Right lobe of liver (tissue), 4 donors: Measurements from ENCODE around the gene VSTM4.

Experiments
- POLR2A ChIP-seq: fragments of 450-650 bp; IDR thresholded peaks from one replicate; pipeline ENCODE4 v1.6.1; 2017; ENCODE audit warnings: antibody characterized with exemption, mild to moderate bottlenecking
- TF ChIP-seq, protein P1 (sequence below), 4 donors: fragments of 200-600 bp in 3 of 4; fragments of 450-650 bp in 1 of 4; IDR thresholded peaks; one replicate each; pipeline versions ENCODE4 v1.5.1 to v1.8.0; 2016 to 2022; ENCODE audit warnings: antibody characterized with exemption in 4 of 4, mild to moderate bottlenecking in 2 of 4
- donor health status: DM: no; HTN: no; CAD: no.
- donor health status: DM: no; HTN: no; CAD: no.
- donor health status: DM: no; HTN: yes; CAD: no.

DNA sequence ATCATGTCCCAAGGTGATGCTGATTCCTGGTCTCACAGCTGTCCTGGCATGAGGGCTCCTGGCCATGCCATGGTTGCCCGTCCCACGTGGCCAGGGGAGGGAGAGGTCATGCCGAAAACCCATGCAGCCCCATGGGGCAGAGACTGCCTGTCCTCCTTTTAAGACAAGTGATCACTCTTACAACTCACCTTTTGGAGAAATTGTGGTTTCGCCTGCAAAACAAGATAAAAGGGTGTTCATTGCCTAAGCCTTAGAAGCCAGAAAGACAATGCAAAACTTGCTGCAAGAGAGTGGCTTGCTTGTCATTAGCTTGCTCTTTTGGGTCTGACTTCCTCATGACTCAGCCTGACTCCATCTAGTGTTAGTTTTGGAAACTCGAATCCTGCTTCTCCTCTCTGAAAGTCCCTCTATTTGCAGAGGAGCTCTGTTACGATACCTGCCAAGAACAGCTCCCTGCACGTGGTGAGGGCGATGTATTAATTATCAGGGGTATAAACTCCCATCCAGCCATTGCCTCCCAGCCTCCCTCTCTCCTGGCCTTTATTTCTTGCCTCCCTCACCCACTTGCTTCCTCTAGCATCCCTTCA lies 46.2 kb upstream of the VSTM4 start:
- TF ChIP-seq, protein P1, sequence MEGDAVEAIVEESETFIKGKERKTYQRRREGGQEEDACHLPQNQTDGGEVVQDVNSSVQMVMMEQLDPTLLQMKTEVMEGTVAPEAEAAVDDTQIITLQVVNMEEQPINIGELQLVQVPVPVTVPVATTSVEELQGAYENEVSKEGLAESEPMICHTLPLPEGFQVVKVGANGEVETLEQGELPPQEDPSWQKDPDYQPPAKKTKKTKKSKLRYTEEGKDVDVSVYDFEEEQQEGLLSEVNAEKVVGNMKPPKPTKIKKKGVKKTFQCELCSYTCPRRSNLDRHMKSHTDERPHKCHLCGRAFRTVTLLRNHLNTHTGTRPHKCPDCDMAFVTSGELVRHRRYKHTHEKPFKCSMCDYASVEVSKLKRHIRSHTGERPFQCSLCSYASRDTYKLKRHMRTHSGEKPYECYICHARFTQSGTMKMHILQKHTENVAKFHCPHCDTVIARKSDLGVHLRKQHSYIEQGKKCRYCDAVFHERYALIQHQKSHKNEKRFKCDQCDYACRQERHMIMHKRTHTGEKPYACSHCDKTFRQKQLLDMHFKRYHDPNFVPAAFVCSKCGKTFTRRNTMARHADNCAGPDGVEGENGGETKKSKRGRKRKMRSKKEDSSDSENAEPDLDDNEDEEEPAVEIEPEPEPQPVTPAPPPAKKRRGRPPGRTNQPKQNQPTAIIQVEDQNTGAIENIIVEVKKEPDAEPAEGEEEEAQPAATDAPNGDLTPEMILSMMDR (IDR thresholded peaks at IDR 0.05), result peak; percentile 42 to 53 (median 46)
- TF ChIP-seq POLR2A, result no peak
